H1 (cell line): ENCODE results near the gene ALDH3A1.

Source experiments
- HDAC6 ChIP-seq: IDR thresholded peaks from one replicate; pipeline ENCODE4 v1.7.1; 2012; ENCODE audit warnings: low read depth, mild to moderate bottlenecking, inconsistent platforms, low read length, moderate library complexity
- KDM5A ChIP-seq: fragments of 200-600 bp; IDR thresholded peaks from 2 replicates; pipeline ENCODE4 v1.7.1; 2012; ENCODE audit warnings: mild to moderate bottlenecking, low read length, inconsistent platforms, mixed read lengths

DNA sequence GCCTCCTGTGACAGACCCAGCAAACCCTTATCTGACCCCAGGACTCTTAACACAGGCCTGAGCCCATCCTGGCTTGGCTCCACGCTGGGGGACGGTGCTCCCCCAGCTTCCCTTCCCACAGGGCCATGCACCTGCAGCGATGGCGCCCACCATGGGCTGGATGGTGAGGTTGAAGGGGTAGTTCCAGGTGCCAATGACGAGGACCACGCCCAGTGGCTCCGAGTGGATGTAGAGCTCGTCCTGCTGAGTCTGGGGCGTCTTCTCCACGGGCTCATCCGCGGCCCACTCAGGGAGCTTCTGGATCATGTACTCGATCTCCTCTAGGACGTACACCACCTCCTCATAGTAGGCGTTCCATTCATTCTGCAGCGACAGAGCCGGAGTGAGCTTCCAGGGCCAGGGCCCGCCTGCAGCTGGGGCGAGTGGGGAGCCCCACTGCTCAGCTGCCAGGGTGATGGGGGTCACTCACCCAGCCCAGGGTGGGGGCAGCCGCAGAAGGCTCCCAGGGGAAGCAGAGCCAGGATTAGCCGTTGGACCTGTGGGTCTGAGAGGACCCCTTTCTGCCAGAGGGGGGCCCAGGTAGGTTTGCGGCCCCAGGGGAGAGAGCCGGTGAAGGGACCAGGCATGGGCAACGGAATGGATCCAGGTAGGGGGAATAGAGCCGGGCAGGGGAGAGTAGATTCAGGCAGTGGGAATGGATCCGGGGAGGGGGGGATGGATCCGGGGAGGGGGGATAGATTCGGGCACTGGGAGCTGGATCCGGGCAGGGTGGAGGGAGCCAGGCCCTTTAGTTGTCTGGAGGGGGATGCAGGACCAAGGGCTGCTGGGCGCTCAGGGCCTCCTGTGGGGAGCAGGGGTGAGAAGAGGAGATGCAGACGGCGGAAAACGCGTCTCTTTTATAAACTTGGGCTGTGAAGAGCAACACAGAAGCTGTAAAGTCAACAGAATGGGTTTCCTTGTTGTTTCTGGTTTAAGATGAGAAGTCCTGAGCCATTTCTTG is 4.7 kb downstream of the ALDH3A1 start:
- TF ChIP-seq KDM5A, result no peak
- TF ChIP-seq HDAC6, result no peak
